Measurements from ENCODE around the gene IFITM1. TPM values are rescaled to one million over a fixed set of nuclear protein-coding genes. Genes with fewer than 3 reads are reported as not detected.

IFITM1 gene
- total and polyA plus RNA-seq, 2 donors (not counting 3 experiments of a cell fraction or from before 2014, with no cell fraction given) = 11.5 to 24.6 TPM

DNA sequence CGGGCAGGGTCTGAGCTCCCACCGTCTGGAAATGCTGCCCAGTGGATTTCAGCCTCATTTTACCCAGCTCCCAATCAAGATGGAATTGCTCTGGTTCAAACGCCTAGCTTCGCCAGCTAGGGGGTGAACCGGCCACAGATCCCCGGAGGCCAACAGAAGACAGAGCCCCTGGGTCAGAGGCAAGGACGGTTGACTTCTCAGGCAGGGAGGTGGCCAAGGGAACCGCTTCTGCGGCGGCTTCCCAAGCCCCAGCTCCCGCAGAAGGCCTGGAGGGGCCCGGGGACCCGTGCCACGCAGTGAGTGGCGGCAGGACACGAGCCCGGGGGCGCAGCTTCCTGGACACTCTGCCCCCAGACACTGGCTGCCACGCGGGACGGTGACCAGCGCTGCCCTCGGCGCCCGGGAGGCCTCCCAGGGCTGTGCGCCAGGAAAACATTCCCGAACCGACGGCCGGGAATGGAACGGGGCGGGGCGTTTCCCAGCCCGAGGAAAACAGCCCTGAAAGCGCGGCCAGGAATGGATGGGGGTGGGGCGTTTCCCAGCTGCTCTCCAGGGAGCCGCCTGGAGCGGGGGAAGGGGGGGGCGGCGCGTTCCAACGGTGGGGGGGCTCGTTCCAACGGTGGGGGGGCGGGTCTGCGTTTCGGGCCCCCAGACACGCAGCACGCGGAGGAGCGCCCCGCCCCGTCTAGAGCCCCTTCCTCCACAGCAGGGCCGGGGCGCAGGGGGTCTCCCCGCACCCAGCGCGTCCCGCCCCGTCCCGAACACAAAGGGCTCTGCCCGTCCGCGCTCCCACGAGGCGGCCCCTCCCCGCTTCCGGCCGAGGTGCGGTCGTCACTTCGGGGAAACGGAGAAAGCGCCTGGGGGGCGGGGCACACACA is 42.0 kb downstream of the IFITM1 start:
- ChIA-PET CTCF (interaction anchor here (0.7 to 2.4 kb wide), 10 partner anchors 13 to 148 kb away, joined by 3 to 16 read pairs (median 4); partner anchors contain the start of genes BET1L, IFITM2 and RIC8A), POLR2A (interaction anchor here (1.0 to 1.3 kb wide), 4 partner anchors 16 to 48 kb away, joined by 3 to 13 read pairs (median 6); partner anchors contain the start of gene IFITM2)
- Histone ChIP-seq H3K79me2 (ENCODE audit: control insufficient read depth, insufficient read depth, low read length) (no peaks in the 10 kb centered on the region), H3K4me1 (ENCODE audit: control insufficient read depth, extremely low read depth, insufficient read depth, low read length) (peaks cover 8% of the 10 kb centered on the region), H3K4me2 (ENCODE audit: insufficient read depth, low read length) (peak overlapping the region; percentile 66), H2AFZ (ENCODE audit: low read depth, low read length) (peak overlapping the region; percentile 72), H3K4me3 (replicated peaks in 1 of 3; ENCODE audit: insufficient read depth in 1 of 3, low read depth in 1 of 3, low read length in 3 of 3) (peak overlapping the region in 1 of 3 experiments; percentile 14), H3K9me3 (replicated peaks; ENCODE audit: control insufficient read depth, insufficient read depth, low read length) (no peaks in the 10 kb centered on the region), H3K27ac (ENCODE audit: insufficient read depth, low read depth, low read length) (peak overlapping the region; percentile 96), H3K9ac (replicated peaks; ENCODE audit: extremely low read depth, insufficient read depth, low read length) (peak overlapping the region; percentile 85), H3K27me3 (ENCODE audit: control insufficient read depth in 2 of 2, insufficient read depth in 2 of 2, low read length in 2 of 2) (no peaks in the 10 kb centered on the region), H4K20me1 (replicated peaks; ENCODE audit: control insufficient read depth, extremely low read depth, insufficient read depth, low read length) (no peaks in the 10 kb centered on the region), H3K9me1 (replicated peaks; ENCODE audit: control insufficient read depth, extremely low read depth, insufficient read depth, low read length) (no peaks in the 10 kb centered on the region), H3K36me3 (ENCODE audit: control insufficient read depth in 2 of 2, extremely low read depth in 1 of 2, insufficient read depth in 2 of 2, low read length in 2 of 2) (no peaks in the 10 kb centered on the region)
- DNase-seq (ENCODE audit: low read depth, low spot score) = peak; percentile 96
- FAIRE-seq = peak; percentile 93
- intact Hi-C loops (cut with micrococcal nuclease) (loop anchor here (1.0 to 5.0 kb wide), 6 partner anchors 29 to 149 kb away; partner anchors contain the start of genes BET1L, IFITM3, PSMD13 and RIC8A), dilution Hi-C loops (cut with MboI; ENCODE audit: extremely low pct_ligation_motif_present, low sequenced_read_pairs) (no loop called here)
- TSS peak; percentile 95 for BruUV-seq (replicated peaks)
- TF ChIP-seq EZH2 (IDR thresholded peaks at IDR 0.05; ENCODE audit: borderline replicate concordance, low read depth, low read length, severe bottlenecking) = no peak
- no peak for TF ChIP-seq MAX (IDR thresholded peaks at IDR 0.05; ENCODE audit: insufficient read depth, insufficient read length)
- peak; percentile 77 for TF ChIP-seq POLR2A (IDR thresholded peaks at IDR 0.05; ENCODE audit: low read depth, low read length)
- no peak for TF ChIP-seq FOS (IDR thresholded peaks at IDR 0.05; ENCODE audit: borderline replicate concordance, insufficient read depth, low read length)
- no peak for TF ChIP-seq GATA2 (IDR thresholded peaks at IDR 0.05; ENCODE audit: insufficient read depth, insufficient read length, low read depth, low read length)
- peak; percentile 75 for TF ChIP-seq MYC (IDR thresholded peaks at IDR 0.05; ENCODE audit: low read depth, low read length)
- TF ChIP-seq POLR2AphosphoS5 (IDR thresholded peaks at IDR 0.05; ENCODE audit: insufficient read depth, low read depth, low read length) = peak; percentile 84
- TF ChIP-seq CTCF (IDR thresholded peaks at IDR 0.05; ENCODE audit: extremely low read depth in 1 of 2, insufficient read depth in 1 of 2, low read depth in 1 of 2, low read length in 2 of 2) = no peak
- no peak for TF ChIP-seq JUN (IDR thresholded peaks at IDR 0.05; ENCODE audit: borderline replicate concordance, insufficient read depth, insufficient read length, low read depth)
